Neural cell (in vitro differentiated cells): ENCODE results near the gene AGXT2. TPM values are rescaled to one million over a fixed set of nuclear protein-coding genes. Genes with fewer than 3 reads are reported as not detected.
"Not testable (repeated sequence)": the region's sequence is repeated elsewhere in the genome, so short reads cannot be mapped to it uniquely, and the experiment has no call there.

ENCODE experiments used
- H2AFZ ChIP-seq: fragments of 200-600, 300-800 bp; sonication (generic), shearing (Covaris generic); 2 replicates; pipeline ENCODE4 v1.6.0; 2014; ENCODE audit warnings: low read depth, mild to moderate bottlenecking, antibody characterized with exemption, low read length, moderate library complexity
- H3F3A ChIP-seq: fragments of 200-600 bp; shearing (Covaris generic); 2 replicates; pipeline ENCODE4 v1.6.1; 2016; ENCODE audit warnings: mild to moderate bottlenecking, moderate library complexity, mixed read lengths, antibody characterized with exemption, low read length; ENCODE audit not compliant: insufficient read depth, poor library complexity, severe bottlenecking
- H3K27ac ChIP-seq: fragments of 200-600, 300-800 bp; sonication (generic), shearing (Covaris generic); 2 replicates; pipeline ENCODE4 v1.5.1; 2014; ENCODE audit warnings: mild to moderate bottlenecking, low read length, moderate library complexity
- H3K27me3 ChIP-seq: fragments of 300-800, 200-600 bp; sonication (generic), shearing (Covaris generic); 2 replicates; pipeline ENCODE4 v1.6.0; 2014; ENCODE audit warnings: mild to moderate bottlenecking, low read depth, low read length, moderate library complexity; ENCODE audit not compliant: insufficient read depth
- H3K36me3 ChIP-seq: fragments of 300-800, 200-600 bp; sonication (generic), shearing (Covaris generic); 2 replicates; pipeline ENCODE4 v1.5.1; 2014; ENCODE audit warnings: mild to moderate bottlenecking, antibody characterized with exemption, low read length, moderate library complexity; ENCODE audit not compliant: insufficient read depth
- H3K4me2 ChIP-seq: fragments of 300-800, 200-600 bp; sonication (generic), shearing (Covaris generic); 2 replicates; pipeline ENCODE4 v1.6.0; 2014; ENCODE audit warnings: mild to moderate bottlenecking, low read length
- H3K4me3 ChIP-seq: fragments of 300-800, 200-600 bp; sonication (generic), shearing (Covaris generic); 2 replicates; pipeline ENCODE4 v1.5.1; 2014; ENCODE audit warnings: mild to moderate bottlenecking, low read length, moderate library complexity
- H3K79me2 ChIP-seq: fragments of 200-600 bp; shearing (Covaris generic); replicated peaks from 2 replicates; pipeline ENCODE4 v1.6.0; 2014; ENCODE audit warnings: mild to moderate bottlenecking, low read length, moderate library complexity; ENCODE audit not compliant: insufficient read depth
- H3K9ac ChIP-seq: fragments of 300-800, 200-600 bp; sonication (generic), shearing (Covaris generic); 2 replicates; pipeline ENCODE4 v1.6.1; 2016; ENCODE audit warnings: mild to moderate bottlenecking, low read length, mixed read lengths
- H3K9me2 ChIP-seq: fragments of 200-600 bp; shearing (Covaris generic); 2 replicates; pipeline ENCODE4 v1.6.1; 2016; ENCODE audit warnings: mild to moderate bottlenecking, low read length, mixed read lengths; ENCODE audit not compliant: insufficient read depth
- H3K9me3 ChIP-seq: fragments of 200-600, 300-800 bp; sonication (generic), shearing (Covaris generic); 2 replicates; pipeline ENCODE4 v1.6.1; 2016; ENCODE audit warnings: mild to moderate bottlenecking, mixed run types, low read length, moderate library complexity, mixed read lengths
- H4K20me1 ChIP-seq: fragments of 200-600 bp; shearing (Covaris generic); 2 replicates; pipeline ENCODE4 v1.6.1; 2016; ENCODE audit warnings: mild to moderate bottlenecking, mixed run types; ENCODE audit not compliant: insufficient read depth
- CTCF ChIP-seq: fragments of 450-650 bp; IDR thresholded peaks from 2 replicates; pipeline ENCODE4 v1.5.1; 2014; ENCODE audit warnings: antibody characterized with exemption, mild to moderate bottlenecking, moderate library complexity; ENCODE audit not compliant: poor library complexity, severe bottlenecking
- EP300 ChIP-seq: fragments of 450-650 bp; conservative IDR thresholded peaks from 2 replicates; pipeline ENCODE4 v1.6.1; 2014; ENCODE audit warnings: antibody characterized with exemption, mild to moderate bottlenecking, moderate library complexity; ENCODE audit not compliant: poor library complexity, severe bottlenecking
- EZH2 ChIP-seq: fragments of 200-600, 300-800 bp; shearing (Covaris generic), sonication (generic); IDR thresholded peaks from 2 replicates; pipeline ENCODE4 v1.6.1; 2014; ENCODE audit warnings: antibody characterized with exemption, low read length, borderline replicate concordance, mild to moderate bottlenecking; ENCODE audit not compliant: insufficient read depth, poor library complexity, severe bottlenecking
- MXI1 ChIP-seq: fragments of 450-650 bp; conservative IDR thresholded peaks from 2 replicates; pipeline ENCODE4 v1.6.1; 2014; ENCODE audit warnings: antibody characterized with exemption, mild to moderate bottlenecking; ENCODE audit not compliant: poor library complexity, severe bottlenecking
- POLR2AphosphoS5 ChIP-seq: IDR thresholded peaks from 2 replicates; pipeline ENCODE4 v1.6.1; 2012
- RAD21 ChIP-seq: fragments of 450-650 bp; conservative IDR thresholded peaks from 2 replicates; pipeline ENCODE4 v1.6.1; 2014; ENCODE audit warnings: antibody characterized with exemption, mild to moderate bottlenecking, moderate library complexity
- REST ChIP-seq: IDR thresholded peaks from 2 replicates; pipeline ENCODE4 v1.6.1; 2012; ENCODE audit warnings: borderline replicate concordance
- SMC3 ChIP-seq: fragments of 450-650 bp; conservative IDR thresholded peaks from 2 replicates; pipeline ENCODE4 v1.6.1; 2014; ENCODE audit warnings: antibody characterized with exemption, mild to moderate bottlenecking, moderate library complexity; ENCODE audit not compliant: poor library complexity
- TAF1 ChIP-seq: IDR thresholded peaks from 2 replicates; pipeline ENCODE4 v1.6.1; 2012; ENCODE audit warnings: low read depth
- polyA plus RNA-seq: library from polyadenylated mRNA; depleted of rRNA; stranded (reverse); fragments of >200 nt; gene quantifications from 2 replicates; pipeline ENCODE4 v1.2.3, GENCODE V29; 2014

The AGXT2 gene
- polyA plus RNA-seq, 1 donor from 2014 or later = not detected

GRCh38 chr5:34976347-34976746 is 71.4 kb downstream of the AGXT2 start:
- Histone ChIP-seq H3K4me2 (no peak overlapping the region), H4K20me1 (no peaks in the 10 kb centered on the region), H3K79me2 (no peaks in the 10 kb centered on the region), H3F3A (no peaks in the 10 kb centered on the region), H3K9me3 (no peaks in the 10 kb centered on the region), H2AFZ (no peak overlapping the region), H3K9ac (no peak overlapping the region), H3K36me3 (no peaks in the 10 kb centered on the region), H3K4me3 (no peak overlapping the region), H3K27me3 (no peaks in the 10 kb centered on the region), H3K9me2 (no peaks in the 10 kb centered on the region), H3K27ac (no peak overlapping the region)
- TF ChIP-seq REST = no peak
- no peak for TF ChIP-seq RAD21
- no peak for TF ChIP-seq SMC3
- TF ChIP-seq MXI1 = no peak
- no peak for TF ChIP-seq TAF1
- no peak for TF ChIP-seq POLR2AphosphoS5
- TF ChIP-seq CTCF = no peak
- no peak for TF ChIP-seq EZH2
- TF ChIP-seq EP300 = no peak

GRCh38 chr5:34971655-34972054 is 76.1 kb downstream of the AGXT2 start:
- H4K20me1 ChIP-seq, H3K27ac ChIP-seq, H2AFZ ChIP-seq, H3K36me3 ChIP-seq, H3K4me3 ChIP-seq, H3K9me3 ChIP-seq, H3K9ac ChIP-seq, H3K9me2 ChIP-seq, H3K79me2 ChIP-seq, H3K4me2 ChIP-seq, H3F3A ChIP-seq, H3K27me3 ChIP-seq: not testable (repeated sequence)

- Histone ChIP-seq H2AFZ (no peak overlapping the region), H3K36me3 (no peaks in the 10 kb centered on the region)
These were observed 77.2 kb downstream of the AGXT2 start for GRCh38 chr5:34970552-34970951.

More at GRCh38 chr5:34970552-34970951, 77.2 kb downstream of the AGXT2 start:
- Histone ChIP-seq H4K20me1 (no peaks in the 10 kb centered on the region), H3F3A (no peaks in the 10 kb centered on the region), H3K27ac (no peak overlapping the region), H3K79me2 (no peaks in the 10 kb centered on the region), H3K4me3 (no peak overlapping the region), H3K4me2 (no peak overlapping the region), H3K9ac (no peak overlapping the region), H3K9me2 (no peaks in the 10 kb centered on the region), H3K9me3 (no peaks in the 10 kb centered on the region), H3K27me3 (no peaks in the 10 kb centered on the region)
- no peak for TF ChIP-seq RAD21
- TF ChIP-seq TAF1 = no peak
- no peak for TF ChIP-seq EZH2
- TF ChIP-seq POLR2AphosphoS5 = no peak
- no peak for TF ChIP-seq MXI1
- TF ChIP-seq EP300 = no peak
- no peak for TF ChIP-seq REST
- no peak for TF ChIP-seq SMC3
- TF ChIP-seq CTCF = no peak
